OCI-LY7 (cell line): ENCODE data around the gene ARMC5. TPM values are rescaled to one million over a fixed set of nuclear protein-coding genes. Genes with fewer than 3 reads are reported as not detected.

Source experiments
- BruUV-seq: library from RNA; stranded (reverse); fragments of 400-500 nt; replicated peaks from 2 replicates; lab custom pipeline; 2021; lab: Mats Ljungman, UMichigan
- CTCF ChIA-PET: fragments of 300-600 bp; sonication (Branson Sonifier 250); formaldehyde crosslinking; loops from one replicate; lab custom pipeline; 2022; ENCODE audit warnings: antibody characterized with exemption; ENCODE audit not compliant: unreplicated experiment; lab: Charles Lee
- POLR2A ChIA-PET: fragments of 300-600 bp; sonication (Branson Sonifier 250); formaldehyde crosslinking; loops from one replicate; lab custom pipeline; 2022; ENCODE audit warnings: antibody characterized with exemption; lab: Charles Lee
- DNase-seq: peaks from one replicate; pipeline ENCODE4 v3.0.0-alpha.2; 2015; ENCODE audit warnings: low spot score
- H2AFZ ChIP-seq: fragments of 200-600 bp; sonication (generic), shearing (Covaris generic); 2 replicates; pipeline ENCODE4 v1.6.1; 2014; ENCODE audit warnings: mild to moderate bottlenecking, antibody characterized with exemption, low read length, moderate library complexity
- H3K27ac ChIP-seq: fragments of 200-600 bp; sonication (generic); 2 replicates; pipeline ENCODE4 v1.5.1; 2014; ENCODE audit warnings: mixed run types, low read depth, mild to moderate bottlenecking, moderate library complexity, low read length, inconsistent platforms; ENCODE audit not compliant: poor library complexity, severe bottlenecking
- H3K36me3 ChIP-seq: fragments of 200-600 bp; sonication (generic); 2 replicates; pipeline ENCODE4 v1.6.1; 2014; ENCODE audit warnings: mild to moderate bottlenecking, antibody characterized with exemption, low read length, moderate library complexity, mixed read lengths; ENCODE audit not compliant: insufficient read depth
- H3K4me1 ChIP-seq: fragments of 200-600 bp; sonication (generic); 2 replicates; pipeline ENCODE4 v1.5.1; 2014; ENCODE audit warnings: mild to moderate bottlenecking, low read length; ENCODE audit not compliant: insufficient read depth, poor library complexity, severe bottlenecking
- H3K4me2 ChIP-seq: fragments of 200-600 bp; sonication (generic); 2 replicates; pipeline ENCODE4 v1.6.1; 2014; ENCODE audit warnings: mild to moderate bottlenecking, low read length
- H3K4me3 ChIP-seq: fragments of 200-600 bp; sonication (generic); 2 replicates; pipeline ENCODE4 v1.5.1; 2014; ENCODE audit warnings: mild to moderate bottlenecking, low read depth, low read length; ENCODE audit not compliant: poor library complexity, severe bottlenecking
- H3K79me2 ChIP-seq: fragments of 200-600 bp; sonication (generic); 2 replicates; pipeline ENCODE4 v1.6.1; 2016; ENCODE audit warnings: low read depth, mild to moderate bottlenecking, low read length, moderate library complexity, mixed read lengths; ENCODE audit not compliant: insufficient read depth
- H3K9me2 ChIP-seq: fragments of 200-600 bp; sonication (generic); 2 replicates; pipeline ENCODE4 v1.6.1; 2016; ENCODE audit warnings: mild to moderate bottlenecking, low read length, mixed read lengths; ENCODE audit not compliant: insufficient read depth
- H3K9me3 ChIP-seq: fragments of 200-600 bp; sonication (generic); 2 replicates; pipeline ENCODE4 v1.6.1; 2014; ENCODE audit warnings: mild to moderate bottlenecking, mixed run types, low read length, mixed read lengths
- H4K20me1 ChIP-seq: fragments of 200-600 bp; sonication (generic); 2 replicates; pipeline ENCODE4 v1.6.1; 2014; ENCODE audit warnings: mild to moderate bottlenecking, antibody characterized with exemption, low read length, moderate library complexity, mixed read lengths; ENCODE audit not compliant: insufficient read depth
- CTCF ChIP-seq: fragments of 200-600 bp; sonication (generic); conservative IDR thresholded peaks from 2 replicates; pipeline ENCODE4 v1.5.1; 2014; ENCODE audit warnings: mild to moderate bottlenecking, antibody characterized with exemption, low read length, moderate library complexity, mixed read lengths
- EZH2phosphoT487 ChIP-seq: fragments of 200-600 bp; sonication (generic); IDR thresholded peaks from 2 replicates; pipeline ENCODE4 v1.6.1; 2018; ENCODE audit warnings: low read depth, borderline replicate concordance, mild to moderate bottlenecking, mixed run types, antibody characterized with exemption, low read length, moderate library complexity, mixed read lengths
- intact Hi-C: fragments of 100-400 bp; cut with micrococcal nuclease; formaldehyde crosslinking; loops from one replicate; pipeline ENCODE4 v1.10.0; 2022; ENCODE audit not compliant: unreplicated experiment
- total RNA-seq, 2 experiments: library from RNA; depleted of rRNA in 1 of 2; stranded (reverse); fragments of >200 nt in 1 of 2; shearing (Covaris generic) in 1 of 2; gene quantifications; 2 replicates each; pipeline ENCODE4 v1.2.3, GENCODE V29; 2014 to 2022

The ARMC5 gene
- total RNA-seq, 2 experiments from 2014 or later: 6.4 to 8.8 TPM

- intact Hi-C loops: no loop called here
- Histone ChIP-seq H4K20me1 (no peaks in the 10 kb centered on the region), H3K27ac (no peak overlapping the region), H2AFZ (no peak overlapping the region), H3K4me2 (no peak overlapping the region), H3K4me1 (no peaks in the 10 kb centered on the region), H3K4me3 (no peak overlapping the region), H3K9me2 (no peaks in the 10 kb centered on the region), H3K9me3 (no peaks in the 10 kb centered on the region), H3K79me2 (no peaks in the 10 kb centered on the region), H3K36me3 (no peaks in the 10 kb centered on the region)
- TF ChIP-seq EZH2phosphoT487 (no peak), CTCF (no peak)
- DNase-seq: no peak
- POLR2A ChIA-PET: no interaction called here
- CTCF ChIA-PET: no interaction called here
- BruUV-seq: no TSS peak
These were observed 40.6 kb downstream of the ARMC5 start for GRCh38 chr16:31499928-31500327.

- BruUV-seq: no TSS peak
- Histone ChIP-seq H3K4me1 (peaks cover 10% of the 10 kb centered on the region), H2AFZ (no peak overlapping the region), H3K27ac (no peak overlapping the region), H3K4me3 (no peak overlapping the region), H3K36me3 (no peaks in the 10 kb centered on the region), H3K4me2 (no peak overlapping the region), H3K9me3 (no peaks in the 10 kb centered on the region), H4K20me1 (no peaks in the 10 kb centered on the region), H3K9me2 (no peaks in the 10 kb centered on the region), H3K79me2 (no peaks in the 10 kb centered on the region)
- intact Hi-C loops: no loop called here
- no peak for TF ChIP-seq EZH2phosphoT487
- TF ChIP-seq CTCF: no peak
- DNase-seq: no peak
- ChIA-PET CTCF (interaction anchor here (0.6 kb wide), 1 partner anchor 563 kb away, joined by 3 read pairs; no protein-coding TSS in a partner anchor), POLR2A (interaction anchor here (0.5 to 0.7 kb wide), 2 partner anchors 10 to 360 kb away, joined by 3 to 5 read pairs; no protein-coding TSS in a partner anchor)
These were observed 42.1 kb downstream of the ARMC5 start for GRCh38 chr16:31501226-31501965.

- Histone ChIP-seq H4K20me1 (no peaks in the 10 kb centered on the region), H3K27ac (no peak overlapping the region), H3K9me2 (no peaks in the 10 kb centered on the region), H3K4me1 (peaks cover 10% of the 10 kb centered on the region), H3K36me3 (no peaks in the 10 kb centered on the region), H3K4me3 (no peak overlapping the region), H3K4me2 (no peak overlapping the region), H2AFZ (no peak overlapping the region), H3K79me2 (no peaks in the 10 kb centered on the region), H3K9me3 (no peaks in the 10 kb centered on the region)
- DNase-seq: no peak
- ChIA-PET CTCF (no interaction called here), POLR2A (interaction anchor here (0.5 kb wide), 1 partner anchor 359 kb away, joined by 3 read pairs; no protein-coding TSS in a partner anchor)
- TF ChIP-seq EZH2phosphoT487: no peak
- no peak for TF ChIP-seq CTCF
- no TSS peak for BruUV-seq
- intact Hi-C loops: no loop called here
These were observed 42.7 kb downstream of the ARMC5 start for GRCh38 chr16:31501966-31502348.
